Aorta (tissue), 5 donors: ENCODE results near the gene DCAF8L2. TPM values are rescaled to one million over a fixed set of nuclear protein-coding genes. Genes with fewer than 3 reads are reported as not detected.
"Not testable (repeated sequence)": the region's sequence is repeated elsewhere in the genome, so short reads cannot be mapped to it uniquely, and the experiment has no call there.

ENCODE experiments used
- ATAC-seq: fragments of 200-7000 bp; cut with Tn5 transposase; one replicate; pipeline ENCODE4 v1.9.1; 2022; ENCODE audit warnings: moderate library complexity; ENCODE audit not compliant: low FRiP score
- DNase-seq, 2 donors: peaks; one replicate each; pipeline ENCODE4 v3.0.0-alpha.2; 2020
- H3K27ac ChIP-seq, 2 donors: one replicate each; pipeline ENCODE4 v1.5.1; 2013; ENCODE audit warnings: low read length in 2 of 2, mild to moderate bottlenecking in 2 of 2, moderate library complexity in 2 of 2, control low read depth in 1 of 2, inconsistent platforms in 1 of 2, low read depth in 1 of 2
- H3K27me3 ChIP-seq, 2 donors: one replicate each; pipeline ENCODE4 v1.6.1; 2013; ENCODE audit warnings: control low read depth in 1 of 2, low read length in 1 of 2, mild to moderate bottlenecking in 1 of 2, moderate library complexity in 1 of 2; ENCODE audit not compliant: insufficient read depth in 2 of 2, control insufficient read depth in 1 of 2
- H3K36me3 ChIP-seq, 2 donors: one replicate each; pipeline ENCODE4 v1.6.1; 2013; ENCODE audit warnings: control low read depth in 1 of 2, low read length in 1 of 2, mild to moderate bottlenecking in 1 of 2; ENCODE audit not compliant: insufficient read depth in 2 of 2, control insufficient read depth in 1 of 2
- H3K4me1 ChIP-seq, 2 donors: one replicate each; pipeline ENCODE4 v1.6.1; 2013; ENCODE audit warnings: low read length in 2 of 2, control low read depth in 1 of 2, mild to moderate bottlenecking in 1 of 2, moderate library complexity in 1 of 2; ENCODE audit not compliant: insufficient read depth in 2 of 2, control insufficient read depth in 1 of 2
- H3K4me3 ChIP-seq, 2 donors: one replicate each; pipeline ENCODE4 v1.5.1; 2013; ENCODE audit warnings: low read length in 2 of 2, control low read depth in 1 of 2, mild to moderate bottlenecking in 1 of 2
- H3K9me3 ChIP-seq: one replicate; pipeline ENCODE4 v1.6.1; 2013; ENCODE audit warnings: mild to moderate bottlenecking, low read length; ENCODE audit not compliant: control insufficient read depth
- WGBS, 2 donors: extraction: QIAGEN DNeasy Blood & Tissue Kit; methylation state at CpG; one replicate each; pipeline ENCODE4 v1.1.7; 2013; 5-methylcytosine and 5-hydroxymethylcytosine counted together
- intact Hi-C, 2 donors: fragments of 100-400 bp; cut with DNase I; formaldehyde crosslinking; loops; one replicate each; pipeline versions ENCODE4 v1.14.2 to v1.15.0; 2022
- polyA plus RNA-seq, 2 donors: library from polyadenylated mRNA; stranded (reverse); fragments of 200-250 nt; gene quantifications; one replicate each; pipeline ENCODE4 v1.2.3, GENCODE V29; 2013
- total RNA-seq, 2 donors: library from RNA; stranded (reverse); fragmentation: NEBNext Ultra II Directional; extraction: Animal tissue kit (Norgen Biotek cat#: 25700); gene quantifications; one replicate each; pipeline ENCODE4 v1.2.1, GENCODE V29; 2021
- donor health status: healthy with polysubstance abuse.
- donor health status: Bipolar disorder and iron deficiency.
- donor health status: DM: no; HTN: no; CAD: no.
- donor health status: DM: no; HTN: no; CAD: no.
- donor health status: DM: yes; HTN: yes; CAD: no.

DCAF8L2 gene
- total and polyA plus RNA-seq, 4 donors, result not detected

GRCh38 chrX:27746516-27746915, 156.4 kb downstream of the DCAF8L2 start:
- H3K36me3 ChIP-seq, result no peaks in the 10 kb centered on the region
- no peak overlapping the region for H3K27ac ChIP-seq
- no peak overlapping the region for H3K4me3 ChIP-seq
- 87 to 96% methylated on average over 10 of the region's 10 CpGs for WGBS, 2 donors
- ATAC-seq (no peak), DNase-seq (no peak)
- intact Hi-C loops, result no loop called here
- no peaks in the 10 kb centered on the region for H3K4me1 ChIP-seq
- peaks cover 2% of the 10 kb centered on the region for H3K9me3 ChIP-seq
- H3K27me3 ChIP-seq, result no peaks in the 10 kb centered on the region

DNA sequence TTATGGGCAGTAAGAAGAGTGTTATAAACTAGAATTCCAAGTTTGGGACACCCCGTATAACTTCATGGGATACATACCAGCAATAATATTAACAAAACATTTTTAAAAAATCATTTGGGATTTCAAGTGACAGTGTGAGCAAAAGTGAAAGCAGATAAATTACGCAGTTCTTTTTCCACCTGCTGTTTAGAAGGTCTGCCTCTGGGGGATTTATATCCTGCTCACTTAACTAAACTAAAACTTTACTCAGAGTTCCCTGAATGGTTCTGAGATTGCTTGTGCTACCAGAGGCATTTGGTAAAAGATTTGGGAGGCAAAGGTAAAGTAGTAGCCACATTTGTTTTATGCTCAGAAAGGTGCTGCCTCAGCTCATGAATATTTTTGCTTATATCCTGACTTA, 160.2 kb downstream of the DCAF8L2 start:
- H3K4me3 ChIP-seq, ATAC-seq, H3K4me1 ChIP-seq, DNase-seq, H3K27me3 ChIP-seq, H3K9me3 ChIP-seq, H3K27ac ChIP-seq, intact Hi-C loops, H3K36me3 ChIP-seq: not testable (repeated sequence)
- WGBS, 2 donors, result 31 to 42% methylated on average over 2 of the region's 2 CpGs

DNA sequence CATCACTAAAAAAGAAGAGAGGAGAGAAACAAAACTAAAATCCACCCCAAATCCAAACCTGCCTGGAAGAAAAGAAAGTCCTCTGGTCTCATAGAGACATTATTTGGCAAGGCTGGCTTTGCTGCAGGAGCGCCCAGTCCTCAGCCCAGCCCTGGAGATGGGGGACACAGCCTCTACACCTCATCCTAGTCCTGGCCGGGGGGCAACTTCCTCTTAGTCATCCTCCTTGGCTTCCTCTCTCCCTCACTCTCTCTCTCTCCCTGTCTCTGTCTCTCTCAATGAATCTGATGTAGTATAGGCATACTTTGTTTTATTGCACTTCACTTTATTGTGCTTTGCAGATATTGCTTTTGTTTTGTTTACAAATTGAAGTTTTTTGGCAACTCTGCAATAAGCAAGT, 161.8 kb downstream of the DCAF8L2 start:
- peaks cover 2% of the 10 kb centered on the region for H3K9me3 ChIP-seq
- 41 to 47% methylated on average over 2 of the region's 2 CpGs for WGBS, 2 donors
- no peak overlapping the region for H3K27ac ChIP-seq
- no peak for DNase-seq
- no peak overlapping the region for H3K4me3 ChIP-seq
- no peaks in the 10 kb centered on the region for H3K27me3 ChIP-seq
- no peak for ATAC-seq
- no peaks in the 10 kb centered on the region for H3K36me3 ChIP-seq
- H3K4me1 ChIP-seq, result no peaks in the 10 kb centered on the region
- intact Hi-C loops, result no loop called here

DNA sequence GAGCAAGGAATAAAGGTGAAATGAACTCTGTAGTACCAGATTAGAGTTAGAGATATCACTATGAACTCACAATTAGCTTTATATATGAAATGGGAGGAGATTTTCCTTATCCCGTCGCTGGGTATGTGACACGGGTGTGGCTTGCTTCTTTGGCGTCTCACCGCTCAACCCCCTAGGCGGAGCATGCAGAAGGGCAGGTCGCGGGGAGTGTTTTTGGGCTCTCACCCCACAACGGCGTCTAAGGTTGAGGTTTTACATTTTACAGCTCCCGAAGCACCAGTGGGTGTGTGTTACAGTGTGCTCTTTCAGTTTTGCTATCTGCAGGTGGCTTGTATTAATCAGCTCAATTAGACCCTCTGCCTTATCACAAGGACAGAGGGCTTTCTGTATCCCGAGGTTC, 175.6 kb downstream of the DCAF8L2 start:
- intact Hi-C loops, result no loop called here
- no peak for ATAC-seq
- no peak overlapping the region for H3K4me3 ChIP-seq
- no peak overlapping the region for H3K27ac ChIP-seq
- H3K4me1 ChIP-seq, result no peaks in the 10 kb centered on the region
- H3K36me3 ChIP-seq, result no peaks in the 10 kb centered on the region
- DNase-seq, result no peak
- WGBS, 2 donors, result 73 to 80% methylated on average over 12 of the region's 12 CpGs
- H3K9me3 ChIP-seq, result no peaks in the 10 kb centered on the region
- H3K27me3 ChIP-seq, result no peaks in the 10 kb centered on the region

DNA sequence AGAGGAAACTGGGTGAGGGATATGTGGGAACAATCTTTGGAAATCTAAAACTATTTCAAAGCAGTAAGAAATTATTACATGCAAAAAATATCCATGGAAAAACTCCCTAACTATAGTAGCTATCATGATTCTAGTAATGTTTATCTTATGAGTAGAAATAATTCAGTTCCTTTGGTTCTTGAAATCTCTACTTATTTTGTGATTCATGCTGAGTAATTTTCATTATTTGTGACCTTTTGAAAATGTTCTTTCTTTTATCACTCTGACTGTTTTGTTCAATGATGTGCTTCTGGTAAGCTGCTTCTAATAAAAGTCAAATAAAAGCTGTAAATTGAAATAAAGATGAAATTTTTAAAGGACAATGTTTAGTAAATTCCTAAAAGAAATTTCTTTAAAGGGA, 177.2 kb downstream of the DCAF8L2 start:
- intact Hi-C loops, result no loop called here
- H3K36me3 ChIP-seq, result no peaks in the 10 kb centered on the region
- no peaks in the 10 kb centered on the region for H3K9me3 ChIP-seq
- ATAC-seq (no peak), DNase-seq (no peak)
- no peaks in the 10 kb centered on the region for H3K27me3 ChIP-seq
- no peak overlapping the region for H3K27ac ChIP-seq
- no peak overlapping the region for H3K4me3 ChIP-seq
- H3K4me1 ChIP-seq, result no peaks in the 10 kb centered on the region

DNA sequence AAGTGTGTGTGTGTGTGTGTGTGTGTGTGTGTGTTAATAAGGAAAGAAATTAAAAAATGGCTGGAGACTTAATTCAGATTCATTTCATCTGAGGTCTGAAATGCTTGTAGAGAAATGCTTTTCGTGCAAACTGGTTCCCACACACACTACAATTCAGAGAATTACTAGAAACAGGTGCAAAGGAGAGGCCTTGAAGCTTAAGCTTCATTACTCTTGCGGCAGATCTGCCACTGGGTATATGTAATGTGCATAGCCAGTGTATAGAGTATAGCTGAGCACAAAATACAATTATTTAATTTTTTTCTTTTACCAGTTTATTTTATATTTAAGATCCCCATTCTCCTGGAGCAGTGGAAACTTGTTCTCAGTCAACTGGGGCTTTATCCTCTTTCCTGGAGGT, 185.8 kb downstream of the DCAF8L2 start:
- Histone ChIP-seq H3K36me3 (no peaks in the 10 kb centered on the region), H3K4me3 (no peak overlapping the region), H3K27ac (no peak overlapping the region), H3K27me3 (no peaks in the 10 kb centered on the region), H3K9me3 (no peaks in the 10 kb centered on the region), H3K4me1 (no peaks in the 10 kb centered on the region)
- intact Hi-C loops, result no loop called here
- DNase-seq (no peak), ATAC-seq (no peak)
- WGBS, 2 donors, result 70 to 85% methylated on average over 2 of the region's 2 CpGs

DNA sequence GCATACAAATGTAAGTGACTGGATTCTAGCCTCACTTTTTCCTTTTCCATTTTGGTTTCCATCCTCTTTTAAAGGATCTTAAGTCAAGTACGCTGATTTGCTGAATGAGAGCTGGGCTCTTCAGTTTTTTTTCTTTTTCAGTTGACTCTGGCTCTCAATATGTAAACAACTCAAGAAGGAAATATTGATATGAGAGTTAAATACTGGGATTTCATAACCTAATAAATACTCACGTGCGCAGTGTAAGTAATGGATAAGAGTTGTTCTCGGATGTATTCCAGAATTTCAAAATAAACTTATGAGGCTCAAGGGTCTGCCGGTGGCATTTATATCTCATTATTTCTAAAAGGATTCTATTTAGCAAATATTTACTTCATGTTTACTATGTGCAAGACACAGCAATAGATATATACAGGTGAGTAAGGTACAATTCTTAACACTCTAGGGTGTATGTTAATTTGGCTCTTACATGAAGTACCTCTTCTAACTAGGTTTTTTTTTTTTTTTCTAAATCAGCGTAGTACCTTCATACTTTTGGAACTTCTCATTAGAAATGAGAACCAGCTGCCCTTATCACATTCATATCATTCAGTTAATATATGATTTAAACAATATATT, 206.6 kb downstream of the DCAF8L2 start:
- H3K4me3 ChIP-seq, result no peak overlapping the region
- no peak for ATAC-seq
- no peaks in the 10 kb centered on the region for H3K4me1 ChIP-seq
- H3K9me3 ChIP-seq, result no peaks in the 10 kb centered on the region
- WGBS, 2 donors, result 55 to 64% methylated on average over 6 of the region's 6 CpGs
- no peaks in the 10 kb centered on the region for H3K27me3 ChIP-seq
- no peaks in the 10 kb centered on the region for H3K36me3 ChIP-seq
- intact Hi-C loops, result no loop called here
- no peak for DNase-seq
- no peak overlapping the region for H3K27ac ChIP-seq

DNA sequence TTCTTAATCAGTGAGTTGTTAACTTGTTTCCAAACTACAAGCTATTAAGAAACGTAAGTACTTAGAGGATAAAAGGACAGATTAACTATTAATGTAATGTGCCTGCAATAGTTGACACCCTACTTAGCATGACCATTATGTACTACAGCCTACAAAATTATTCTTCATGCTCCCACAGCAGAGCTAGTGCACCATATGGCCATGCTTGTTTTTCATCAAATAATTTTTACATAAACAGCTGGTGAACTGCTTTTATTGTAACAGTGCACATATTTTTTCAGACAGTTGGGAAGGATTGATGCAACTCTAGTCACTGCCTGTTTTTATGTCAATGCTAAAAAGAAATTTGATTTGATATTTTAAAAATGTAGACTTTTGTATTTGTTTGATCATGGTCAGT, 207.4 kb downstream of the DCAF8L2 start:
- no peaks in the 10 kb centered on the region for H3K27me3 ChIP-seq
- no peaks in the 10 kb centered on the region for H3K9me3 ChIP-seq
- ATAC-seq (no peak), DNase-seq (no peak)
- H3K4me1 ChIP-seq, result no peaks in the 10 kb centered on the region
- H3K36me3 ChIP-seq, result no peaks in the 10 kb centered on the region
- H3K27ac ChIP-seq, result no peak overlapping the region
- H3K4me3 ChIP-seq, result no peak overlapping the region
- intact Hi-C loops, result no loop called here
- WGBS, 2 donors, result 50 to 63% methylated on average over 1 of the region's 1 CpG
